Caco-2 (cell line): ENCODE measurements around the gene BABAM2. TPM values are rescaled to one million over a fixed set of nuclear protein-coding genes. Genes with fewer than 3 reads are reported as not detected.

Experiments used
- BruUV-seq: library from RNA; stranded (reverse); fragments of 400-500 nt; replicated peaks from 2 replicates; lab custom pipeline; 2021; lab: Mats Ljungman, UMichigan
- CTCF ChIA-PET: fragments of 300-600 bp; sonication (Branson Sonifier 250); formaldehyde crosslinking; loops from one replicate; lab custom pipeline; 2022; ENCODE audit warnings: antibody characterized with exemption; lab: Charles Lee
- POLR2A ChIA-PET: fragments of 300-600 bp; sonication (Branson Sonifier 250); formaldehyde crosslinking; loops from one replicate; lab custom pipeline; 2022; ENCODE audit warnings: antibody characterized with exemption; lab: Charles Lee
- DNase-seq, 2 experiments: peaks; one replicate each; pipeline versions ENCODE4 v3.0.0 to v3.0.0-alpha.2; 2020 to 2022
- H3K27me3 ChIP-seq: replicated peaks from 2 replicates; pipeline ENCODE4 v1.6.0; 2011; ENCODE audit warnings: low read length; ENCODE audit not compliant: control insufficient read depth, insufficient read depth
- H3K36me3 ChIP-seq: 2 replicates; pipeline ENCODE4 v1.5.1; 2011; ENCODE audit warnings: low read length; ENCODE audit not compliant: control insufficient read depth, insufficient read depth
- H3K4me1 ChIP-seq: fragments of 250-450 bp; sonication (Bioruptor Pico); 2 replicates; pipeline ENCODE4 v1.5.1; 2020; ENCODE audit warnings: mild to moderate bottlenecking
- H3K4me3 ChIP-seq: 2 replicates; pipeline ENCODE4 v1.5.1; 2011; ENCODE audit warnings: low read depth, mild to moderate bottlenecking, control low read depth, low read length
- H3K9me3 ChIP-seq: fragments of 250-450 bp; sonication (Bioruptor Pico); 2 replicates; pipeline ENCODE4 v1.5.1; 2020; ENCODE audit warnings: mild to moderate bottlenecking, moderate library complexity
- H3K27ac Mint-ChIP-seq: one replicate; pipeline ENCODE4 v1.8.0; 2022; ENCODE audit warnings: mixed read lengths; ENCODE audit not compliant: unreplicated experiment
- H3K27me3 Mint-ChIP-seq: one replicate; pipeline ENCODE4 v1.8.0; 2022; ENCODE audit warnings: mixed read lengths; ENCODE audit not compliant: insufficient read depth, unreplicated experiment
- H3K36me3 Mint-ChIP-seq: one replicate; pipeline ENCODE4 v1.8.0; 2022; ENCODE audit warnings: mild to moderate bottlenecking, mixed read lengths; ENCODE audit not compliant: insufficient read depth, unreplicated experiment
- H3K4me1 Mint-ChIP-seq: one replicate; pipeline ENCODE4 v1.8.0; 2022; ENCODE audit warnings: low read depth, mixed read lengths; ENCODE audit not compliant: unreplicated experiment
- H3K4me3 Mint-ChIP-seq: one replicate; pipeline ENCODE4 v1.8.0; 2022; ENCODE audit warnings: mild to moderate bottlenecking, moderate library complexity, mixed read lengths; ENCODE audit not compliant: unreplicated experiment
- H3K9me3 Mint-ChIP-seq: one replicate; pipeline ENCODE4 v1.8.0; 2022; ENCODE audit warnings: mixed read lengths; ENCODE audit not compliant: unreplicated experiment
- intact Hi-C: fragments of 100-400 bp; cut with micrococcal nuclease; formaldehyde crosslinking; loops from one replicate; pipeline ENCODE4 v1.10.0; 2022; ENCODE audit not compliant: unreplicated experiment
- total RNA-seq: library from RNA; stranded (reverse); gene quantifications from 2 replicates; pipeline ENCODE4 v1.2.3, GENCODE V29; 2022
- TF ChIP-seq, protein P1 (sequence below), 2 experiments: fragments of 200-600 bp in 1 of 2; IDR thresholded peaks; 1 replicate in 1 of 2; 2 replicates in 1 of 2; pipeline versions ENCODE4 v1.5.1 to v1.8.0; 2011 to 2022; ENCODE audit warnings: antibody characterized with exemption in 1 of 2, control low read depth in 1 of 2, inconsistent platforms in 1 of 2, low read depth in 1 of 2, low read length in 1 of 2, mild to moderate bottlenecking in 1 of 2, moderate library complexity in 1 of 2; ENCODE audit not compliant: insufficient read depth in 1 of 2, severe bottlenecking in 1 of 2, unreplicated experiment in 1 of 2

The BABAM2 gene
- total RNA-seq, 1 experiment from 2014 or later = 57.3 TPM

DNA sequence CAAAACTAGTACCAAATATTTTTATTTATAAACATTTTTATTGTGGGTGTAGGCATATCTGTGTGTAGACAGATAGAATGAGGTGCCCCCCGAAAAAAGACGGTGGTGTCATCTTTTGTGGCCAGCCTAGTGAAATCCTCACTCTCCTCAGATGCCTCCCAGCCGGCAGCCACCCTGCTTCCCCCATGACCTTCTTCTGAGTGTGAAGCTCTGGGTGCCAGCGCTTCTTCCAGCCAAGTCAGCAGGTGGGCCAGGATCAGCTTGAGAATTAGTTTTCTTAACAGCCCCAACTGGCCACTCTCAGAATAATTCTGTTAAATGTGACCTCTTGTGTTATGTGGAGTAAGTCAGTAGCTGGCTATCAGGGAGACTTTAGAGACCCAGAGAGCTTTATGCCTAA, 272.5 kb downstream of the BABAM2 start:
- Mint-ChIP-seq H3K9me3 (peaks cover 10% of the 10 kb centered on the region), H3K36me3 (peaks cover 18% of the 10 kb centered on the region), H3K27ac (peak overlapping the region; percentile 13), H3K27me3 (no peaks in the 10 kb centered on the region), H3K4me1 (peaks cover 49% of the 10 kb centered on the region), H3K4me3 (no peak overlapping the region)
- intact Hi-C loops = no loop called here
- Histone ChIP-seq H3K27me3 (no peaks in the 10 kb centered on the region), H3K36me3 (peaks cover 1% of the 10 kb centered on the region; the same call in 1 of the 2 replicates), H3K4me3 (no peak overlapping the region), H3K4me1 (peaks cover 38% of the 10 kb centered on the region), H3K9me3 (no peaks in the 10 kb centered on the region)
- ChIA-PET POLR2A (interaction anchor here (0.6 kb wide), 1 partner anchor 234 kb away, joined by 3 read pairs; no protein-coding TSS in a partner anchor), CTCF (interaction anchor here (1.6 kb wide), 1 partner anchor 12 kb away, joined by 3 read pairs; no protein-coding TSS in a partner anchor)
- TF ChIP-seq, protein P1, sequence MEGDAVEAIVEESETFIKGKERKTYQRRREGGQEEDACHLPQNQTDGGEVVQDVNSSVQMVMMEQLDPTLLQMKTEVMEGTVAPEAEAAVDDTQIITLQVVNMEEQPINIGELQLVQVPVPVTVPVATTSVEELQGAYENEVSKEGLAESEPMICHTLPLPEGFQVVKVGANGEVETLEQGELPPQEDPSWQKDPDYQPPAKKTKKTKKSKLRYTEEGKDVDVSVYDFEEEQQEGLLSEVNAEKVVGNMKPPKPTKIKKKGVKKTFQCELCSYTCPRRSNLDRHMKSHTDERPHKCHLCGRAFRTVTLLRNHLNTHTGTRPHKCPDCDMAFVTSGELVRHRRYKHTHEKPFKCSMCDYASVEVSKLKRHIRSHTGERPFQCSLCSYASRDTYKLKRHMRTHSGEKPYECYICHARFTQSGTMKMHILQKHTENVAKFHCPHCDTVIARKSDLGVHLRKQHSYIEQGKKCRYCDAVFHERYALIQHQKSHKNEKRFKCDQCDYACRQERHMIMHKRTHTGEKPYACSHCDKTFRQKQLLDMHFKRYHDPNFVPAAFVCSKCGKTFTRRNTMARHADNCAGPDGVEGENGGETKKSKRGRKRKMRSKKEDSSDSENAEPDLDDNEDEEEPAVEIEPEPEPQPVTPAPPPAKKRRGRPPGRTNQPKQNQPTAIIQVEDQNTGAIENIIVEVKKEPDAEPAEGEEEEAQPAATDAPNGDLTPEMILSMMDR (IDR thresholded peaks at IDR 0.05; ENCODE audit: insufficient read depth in 1 of 2, low read depth in 1 of 2, low read length in 1 of 2, severe bottlenecking in 1 of 2, unreplicated experiment in 1 of 2) = no peak
- no TSS peak for BruUV-seq
- no peak for DNase-seq

DNA sequence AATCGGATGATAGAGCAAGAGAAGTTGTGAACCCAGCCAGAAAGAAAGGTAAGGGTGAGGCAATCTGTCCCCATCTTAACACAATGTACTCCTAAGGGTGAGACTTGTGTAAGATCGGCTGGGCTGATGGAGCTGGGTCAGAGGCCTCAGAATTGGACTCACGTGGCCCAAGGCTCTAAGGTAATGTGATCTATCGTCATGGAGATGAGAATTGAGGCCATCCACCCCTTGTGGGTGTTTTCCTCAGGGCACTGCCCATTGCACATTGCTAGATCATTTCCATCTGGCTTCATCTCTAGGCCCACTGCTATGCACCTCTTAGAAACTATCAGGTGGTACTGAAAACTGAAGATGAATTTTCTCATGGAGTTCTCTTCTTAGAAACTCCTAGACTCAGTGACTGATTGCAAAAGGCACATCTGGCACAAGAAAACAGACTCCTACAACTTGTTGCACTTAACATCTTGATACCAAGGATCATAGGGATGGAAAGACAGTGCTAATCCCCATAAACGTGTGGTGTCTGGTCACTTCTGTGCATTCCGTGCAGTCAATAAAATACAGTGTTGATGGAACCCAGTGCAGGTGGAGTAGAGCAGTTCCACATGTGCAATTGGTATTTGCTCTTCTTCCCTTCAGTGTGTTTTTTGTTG, 273.2 kb downstream of the BABAM2 start:
- Mint-ChIP-seq H3K4me3 (no peak overlapping the region), H3K27ac (peak overlapping the region; percentile 13), H3K36me3 (peaks cover 17% of the 10 kb centered on the region), H3K27me3 (no peaks in the 10 kb centered on the region), H3K4me1 (peaks cover 49% of the 10 kb centered on the region), H3K9me3 (peaks cover 9% of the 10 kb centered on the region)
- no peak for DNase-seq
- no peaks in the 10 kb centered on the region for H3K27me3 ChIP-seq
- H3K36me3 ChIP-seq = 0 out of 2 replicates have a peak, but pooled peaks cover 1% of the 10 kb centered on the region
- H3K4me1 ChIP-seq = peaks cover 38% of the 10 kb centered on the region
- POLR2A ChIA-PET = interaction anchor here (0.6 kb wide), 1 partner anchor 233 kb away, joined by 3 read pairs; no protein-coding TSS in a partner anchor
- TF ChIP-seq, protein P1 (IDR thresholded peaks at IDR 0.05; ENCODE audit: insufficient read depth in 1 of 2, low read depth in 1 of 2, low read length in 1 of 2, severe bottlenecking in 1 of 2, unreplicated experiment in 1 of 2) = no peak
- no peak overlapping the region for H3K4me3 ChIP-seq
- intact Hi-C loops = no loop called here
- H3K9me3 ChIP-seq = no peaks in the 10 kb centered on the region
- CTCF ChIA-PET = interaction anchor here (1.6 kb wide), 1 partner anchor 11 kb away, joined by 3 read pairs; no protein-coding TSS in a partner anchor
- BruUV-seq = no TSS peak

DNA sequence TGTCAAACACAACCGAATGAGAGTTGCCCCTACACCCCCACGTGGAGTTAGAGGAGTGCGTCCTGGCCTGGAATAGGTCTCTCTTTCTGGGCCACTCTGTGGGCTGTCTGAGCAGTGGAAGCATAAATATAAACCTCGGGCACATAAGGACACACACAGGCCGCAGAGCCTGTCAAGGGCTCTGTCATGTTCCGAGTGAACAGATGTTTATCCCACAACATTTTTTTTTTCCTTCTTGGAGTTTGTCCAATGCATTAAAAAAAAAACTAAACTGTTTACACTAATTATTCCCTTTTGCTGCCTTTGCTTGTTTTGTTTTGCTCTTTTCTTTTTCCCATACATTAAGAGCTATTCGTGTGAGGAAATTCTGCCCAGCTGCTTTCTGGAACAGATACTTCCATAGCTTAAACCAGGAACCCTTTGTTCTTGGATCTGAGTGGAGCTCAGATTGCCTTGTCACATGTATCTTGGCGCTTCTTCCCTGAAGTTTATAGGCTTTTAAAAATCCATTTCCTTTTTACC, 273.8 kb downstream of the BABAM2 start:
- peaks cover 38% of the 10 kb centered on the region for H3K4me1 ChIP-seq
- Mint-ChIP-seq H3K4me3 (no peak overlapping the region), H3K9me3 (peaks cover 4% of the 10 kb centered on the region), H3K27ac (peak overlapping the region; percentile 45), H3K27me3 (no peaks in the 10 kb centered on the region), H3K4me1 (peaks cover 49% of the 10 kb centered on the region), H3K36me3 (peaks cover 12% of the 10 kb centered on the region)
- H3K27me3 ChIP-seq = no peaks in the 10 kb centered on the region
- no peak overlapping the region for H3K4me3 ChIP-seq
- H3K36me3 ChIP-seq = 0 out of 2 replicates have a peak, but pooled peaks cover 1% of the 10 kb centered on the region
- TF ChIP-seq, protein P1 (IDR thresholded peaks at IDR 0.05; ENCODE audit: insufficient read depth in 1 of 2, low read depth in 1 of 2, low read length in 1 of 2, severe bottlenecking in 1 of 2, unreplicated experiment in 1 of 2) = no peak
- H3K9me3 ChIP-seq = no peaks in the 10 kb centered on the region
- ChIA-PET CTCF (interaction anchor here (1.6 kb wide), 1 partner anchor 10 kb away, joined by 3 read pairs; no protein-coding TSS in a partner anchor), POLR2A (interaction anchor here (0.7 kb wide), 2 partner anchors 9 to 71 kb away, joined by 3 read pairs; no protein-coding TSS in a partner anchor)
- BruUV-seq = no TSS peak
- no peak for DNase-seq
- intact Hi-C loops = no loop called here
